HepG2 (cell line): ENCODE results near the gene FBXL7. TPM values are rescaled to one million over a fixed set of nuclear protein-coding genes. Genes with fewer than 3 reads are reported as not detected.

ENCODE experiments used
- ATAC-seq: fragments of 200-7000 bp; cut with Tn5 transposase; 3 replicates; pipeline ENCODE4 v1.9.1; 2020; ENCODE audit warnings: mild to moderate bottlenecking, moderate library complexity
- BruUV-seq: library from RNA; stranded (reverse); fragments of 400-500 nt; replicated peaks from 2 replicates; lab custom pipeline; 2021; lab: Mats Ljungman, UMichigan
- CTCF ChIA-PET: fragments of 300-600 bp; formaldehyde crosslinking; extraction: SDS; loops from one replicate; lab custom pipeline; 2021; ENCODE audit warnings: low total read pairs, inconsistent platforms, low intra/inter-chr PET ratio; lab: Yijun Ruan, JAX
- POLR2A ChIA-PET: fragments of 350-600 bp; sonication (Branson Sonifier 250); formaldehyde crosslinking; loops from one replicate; lab custom pipeline; 2020; ENCODE audit warnings: antibody characterized with exemption, inconsistent platforms; lab: Yijun Ruan, JAX
- DNase-seq: peaks from one replicate; pipeline ENCODE4 v3.0.0-alpha.2; 2015; ENCODE audit warnings: low spot score
- FAIRE-seq: peaks from 3 replicates; lab custom pipeline; 2011; peaks lifted over from hg19 to GRCh38; lab: Jason Lieb, UNC
- H2AFZ ChIP-seq: one replicate; pipeline ENCODE4 v1.6.1; 2011; ENCODE audit warnings: low read length, inconsistent platforms
- H3K27ac ChIP-seq: fragments of 300-600 bp; 3 replicates; pipeline ENCODE4 v1.8.0; 2011; ENCODE audit warnings: mixed run types, mild to moderate bottlenecking, mixed read lengths, low read length, inconsistent platforms; ENCODE audit not compliant: insufficient read depth; ENCODE audit errors: extremely low read length
- H3K27me3 ChIP-seq, 2 experiments: fragments of 200-600 bp in 1 of 2; 2 replicates in 1 of 2; 3 replicates in 1 of 2; pipeline versions ENCODE4 v1.6.0 to v1.8.0; 2011; ENCODE audit warnings: low read length in 2 of 2, mild to moderate bottlenecking in 2 of 2, moderate library complexity in 2 of 2, inconsistent platforms in 1 of 2; ENCODE audit not compliant: insufficient read depth in 2 of 2, control insufficient read depth in 1 of 2
- H3K36me3 ChIP-seq, 2 experiments: fragments of 200-600 bp in 1 of 2; replicated peaks in 1 of 2; 2 replicates in 1 of 2; 3 replicates in 1 of 2; pipeline versions ENCODE4 v1.5.1 to v1.8.0; 2011; ENCODE audit warnings: low read length in 2 of 2, inconsistent platforms in 1 of 2; ENCODE audit not compliant: insufficient read depth in 2 of 2, control insufficient read depth in 1 of 2
- H3K4me1 ChIP-seq: 2 replicates; pipeline ENCODE4 v1.5.1; 2012; ENCODE audit warnings: low read length, inconsistent platforms; ENCODE audit not compliant: insufficient read depth
- H3K4me2 ChIP-seq: 2 replicates; pipeline ENCODE4 v1.6.0; 2011; ENCODE audit warnings: low read depth, low read length, inconsistent platforms
- H3K4me3 ChIP-seq, 3 experiments: fragments of 200-600 bp in 1 of 3; sonication (generic), shearing (Covaris generic) in 1 of 3; replicated peaks in 1 of 3; 2 replicates each; pipeline ENCODE4 v1.5.1; 2011 to 2016; ENCODE audit warnings: low read length in 3 of 3, inconsistent platforms in 2 of 3, low read depth in 2 of 3, mild to moderate bottlenecking in 2 of 3, control low read depth in 1 of 3, mixed read lengths in 1 of 3; ENCODE audit not compliant: insufficient read depth in 1 of 3
- H3K79me2 ChIP-seq: one replicate; pipeline ENCODE4 v1.6.1; 2011; ENCODE audit warnings: low read length, inconsistent platforms; ENCODE audit not compliant: insufficient read depth
- H3K9ac ChIP-seq: 2 replicates; pipeline ENCODE4 v1.6.0; 2011; ENCODE audit warnings: mild to moderate bottlenecking, low read depth, low read length, inconsistent platforms; ENCODE audit not compliant: insufficient read depth
- H3K9me3 ChIP-seq: 2 replicates; pipeline ENCODE4 v1.5.1; 2012; ENCODE audit warnings: mild to moderate bottlenecking, low read length
- H4K20me1 ChIP-seq: 2 replicates; pipeline ENCODE4 v1.6.0; 2011; ENCODE audit warnings: inconsistent platforms, mild to moderate bottlenecking, low read length, moderate library complexity; ENCODE audit not compliant: insufficient read depth
- ATAD3A ChIP-seq: sonication (generic); formaldehyde crosslinking; IDR thresholded peaks from 2 replicates; pipeline ENCODE4 v1.4.0; 2020; ENCODE audit warnings: missing genetic modification reagents
- TCF7 ChIP-seq: sonication (generic); IDR thresholded peaks from 2 replicates; pipeline ENCODE4 v1.6.1; 2016; ENCODE audit warnings: antibody characterized with exemption, low read depth
- TCF7L2 ChIP-seq: IDR thresholded peaks from 2 replicates; pipeline ENCODE4 v1.6.1; 2011; ENCODE audit warnings: mild to moderate bottlenecking, low read depth, low read length, moderate library complexity
- ZNF629 ChIP-seq: sonication (generic); formaldehyde crosslinking; conservative IDR thresholded peaks from 2 replicates; pipeline ENCODE4 v1.5.0; 2020; ENCODE audit warnings: missing genetic modification reagents
- WGBS: methylation state at CpG from one replicate; pipeline ENCODE4 v1.1.6; 2017; ENCODE audit warnings: low lambda C conversion rate; 5-methylcytosine and 5-hydroxymethylcytosine counted together
- in situ Hi-C: cut with HindIII; loops from 2 replicates; pipeline ENCODE4 v1.10.0; 2017; ENCODE audit warnings: low pct_unique_long_range_greater_than_20kb; ENCODE audit not compliant: extremely low pct_ligation_motif_present
- intact Hi-C: fragments of 100-400 bp; cut with micrococcal nuclease; formaldehyde crosslinking; loops from one replicate; pipeline ENCODE4 v1.10.0; 2022; ENCODE audit not compliant: unreplicated experiment
- polyA plus RNA-seq, 8 experiments: library from polyadenylated mRNA; depleted of rRNA in 3 of 8; stranded (reverse) in 7 of 8; unstranded in 1 of 8; fragments of >200 nt; fragmentation: Illumina TruSeq in 4 of 8; extraction: Trizol in 4 of 8; gene quantifications; 2 replicates each; pipeline versions ENCODE4 v1.2.1 to v1.2.3, GENCODE V29; 2011 to 2016; ENCODE audit warnings: low read depth in 4 of 8, missing spikeins in 1 of 8, mixed read lengths in 1 of 8; ENCODE audit not compliant: insufficient read depth in 1 of 8
- total RNA-seq, 5 experiments: library from RNA; depleted of rRNA; stranded (reverse); fragments of >200 nt; fragmentation: Illumina TruSeq; extraction: Trizol; gene quantifications; 2 replicates each; pipeline ENCODE4 v1.2.3, GENCODE V29; 2016; ENCODE audit warnings: low read depth in 1 of 5
- TF ChIP-seq, protein P1 (sequence below): sonication (generic); IDR thresholded peaks from 2 replicates; pipeline ENCODE4 v1.6.1; 2016; ENCODE audit warnings: low read depth, borderline replicate concordance
- TF ChIP-seq, protein P2 (sequence below): sonication (generic); formaldehyde crosslinking; IDR thresholded peaks from 2 replicates; pipeline ENCODE4 v1.8.0; 2022; ENCODE audit warnings: missing genetic modification reagents, mild to moderate bottlenecking, inconsistent platforms, borderline replicate concordance

Gene FBXL7
- total and polyA plus RNA-seq, 2 of the 13 experiments (the other 11 are each of a cell fraction or from before 2014, with no cell fraction given) = 0.07 TPM; not detected in 1

DNA sequence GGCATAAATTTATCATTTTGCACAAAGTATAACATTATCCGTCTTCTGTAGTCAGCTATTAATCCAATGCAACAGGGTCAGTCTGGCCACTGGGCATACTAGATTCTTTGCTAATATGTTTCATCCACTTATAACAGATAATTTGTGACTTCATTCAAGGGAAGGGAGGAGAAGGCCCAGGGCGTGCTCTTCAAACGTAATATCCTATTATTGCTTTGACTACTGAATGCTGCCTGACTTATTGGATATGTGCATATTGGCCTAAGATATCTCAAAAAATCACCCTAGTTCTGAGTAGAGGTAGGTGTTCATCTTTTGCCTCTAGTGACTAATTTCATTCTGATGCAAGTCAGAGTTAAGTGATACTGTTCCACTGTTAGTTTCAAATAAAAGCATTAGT lies 6.9 kb downstream of the FBXL7 start (continued):
- no peak for TF ChIP-seq TCF7L2

DNA sequence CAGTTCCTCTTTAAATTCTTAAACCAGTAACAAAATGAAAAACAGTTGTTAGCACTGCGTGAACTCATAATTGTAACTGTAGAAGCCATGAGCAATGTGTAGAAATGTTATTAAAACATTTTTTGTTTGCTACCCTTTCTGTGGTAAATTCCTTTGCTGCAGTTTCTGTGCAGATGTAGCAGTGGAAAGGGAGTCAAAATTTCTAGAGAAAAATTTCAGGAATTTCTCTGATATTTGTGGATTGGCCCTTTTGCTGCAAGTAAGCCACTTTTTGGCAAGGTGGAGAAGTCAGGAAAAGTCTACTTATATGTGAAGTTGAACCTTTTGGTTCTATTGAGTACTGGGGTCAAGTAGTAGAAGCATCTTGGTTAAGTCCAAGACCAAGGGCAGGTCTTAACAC lies 10.1 kb downstream of the FBXL7 start:
- ChIA-PET CTCF (no interaction called here), POLR2A (no interaction called here)
- WGBS = 3% methylated on average over 1 of the region's 1 CpG
- in situ Hi-C loops (no loop called here), intact Hi-C loops (no loop called here)
- ATAC-seq (no peak), FAIRE-seq (no peak), DNase-seq (no peak)
- no peaks in the 10 kb centered on the region for H3K79me2 ChIP-seq
- no TSS peak for BruUV-seq
- H3K36me3 ChIP-seq = no peaks in the 10 kb centered on the region
- no peak overlapping the region for H3K9ac ChIP-seq
- no peak overlapping the region for H3K4me3 ChIP-seq
- no peak overlapping the region for H2AFZ ChIP-seq
- H3K27ac ChIP-seq = no peak overlapping the region
- H3K27me3 ChIP-seq = no peaks in the 10 kb centered on the region
- H3K9me3 ChIP-seq = no peaks in the 10 kb centered on the region
- no peaks in the 10 kb centered on the region for H3K4me1 ChIP-seq
- H3K4me2 ChIP-seq = no peak overlapping the region
- H4K20me1 ChIP-seq = no peaks in the 10 kb centered on the region
- TF ChIP-seq TCF7 = no peak
- TF ChIP-seq ATAD3A = no peak
- no peak for TF ChIP-seq ZNF629 (CRISPR knock-in tag)
- TF ChIP-seq, protein P1, sequence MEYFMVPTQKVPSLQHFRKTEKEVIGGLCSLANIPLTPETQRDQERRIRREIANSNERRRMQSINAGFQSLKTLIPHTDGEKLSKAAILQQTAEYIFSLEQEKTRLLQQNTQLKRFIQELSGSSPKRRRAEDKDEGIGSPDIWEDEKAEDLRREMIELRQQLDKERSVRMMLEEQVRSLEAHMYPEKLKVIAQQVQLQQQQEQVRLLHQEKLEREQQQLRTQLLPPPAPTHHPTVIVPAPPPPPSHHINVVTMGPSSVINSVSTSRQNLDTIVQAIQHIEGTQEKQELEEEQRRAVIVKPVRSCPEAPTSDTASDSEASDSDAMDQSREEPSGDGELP = no peak
- TF ChIP-seq, protein P2, sequence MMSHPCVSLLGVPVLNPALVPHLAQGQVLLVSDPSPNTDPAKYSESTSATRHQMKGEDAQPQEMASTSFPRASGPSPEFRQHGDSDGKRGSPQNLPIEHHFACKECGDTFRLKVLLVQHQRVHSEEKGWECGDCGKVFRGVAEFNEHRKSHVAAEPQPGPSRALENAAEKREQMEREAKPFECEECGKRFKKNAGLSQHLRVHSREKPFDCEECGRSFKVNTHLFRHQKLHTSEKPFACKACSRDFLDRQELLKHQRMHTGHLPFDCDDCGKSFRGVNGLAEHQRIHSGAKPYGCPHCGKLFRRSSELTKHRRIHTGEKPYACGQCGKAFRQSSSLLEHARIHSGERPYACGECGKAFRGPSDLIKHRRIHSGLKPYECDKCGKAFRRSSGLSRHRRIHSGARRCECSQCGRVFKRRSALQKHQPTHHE (CRISPR knock-in tag) = no peak
